Loucy (cell line): ENCODE measurements around the gene MUC5B.

ENCODE experiments used
- EZH2phosphoT487 ChIP-seq: fragments of 200-600 bp; IDR thresholded peaks from 2 replicates; pipeline ENCODE4 v1.6.1; 2018; ENCODE audit warnings: antibody characterized with exemption, mild to moderate bottlenecking, moderate library complexity, borderline replicate concordance
- TF ChIP-seq, protein P1 (sequence below): fragments of 200-600 bp; sonication (generic); conservative IDR thresholded peaks from 2 replicates; pipeline ENCODE4 v1.5.1; 2014; ENCODE audit warnings: mild to moderate bottlenecking, antibody characterized with exemption, low read length

DNA sequence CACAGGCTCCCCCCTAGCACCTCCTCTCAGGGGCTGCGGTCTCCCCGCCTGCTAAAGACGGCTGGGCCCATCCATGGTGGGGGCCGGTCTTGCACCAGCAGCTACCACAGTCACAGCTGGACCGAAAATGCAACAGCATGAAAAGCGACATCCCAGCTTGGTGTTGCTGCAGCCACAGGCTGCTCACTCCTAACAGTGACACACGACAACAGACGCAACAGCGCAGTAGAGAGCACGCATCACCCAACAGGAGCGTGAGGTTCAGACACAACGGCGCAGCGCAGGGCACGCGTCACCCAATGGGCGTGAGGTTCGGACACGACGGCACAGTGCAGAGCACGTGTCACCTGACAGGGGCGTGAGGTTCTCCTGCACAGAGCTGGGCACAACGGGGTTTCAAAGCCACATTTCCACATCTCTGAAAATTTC lies 62.5 kb downstream of the MUC5B start:
- TF ChIP-seq, protein P1, sequence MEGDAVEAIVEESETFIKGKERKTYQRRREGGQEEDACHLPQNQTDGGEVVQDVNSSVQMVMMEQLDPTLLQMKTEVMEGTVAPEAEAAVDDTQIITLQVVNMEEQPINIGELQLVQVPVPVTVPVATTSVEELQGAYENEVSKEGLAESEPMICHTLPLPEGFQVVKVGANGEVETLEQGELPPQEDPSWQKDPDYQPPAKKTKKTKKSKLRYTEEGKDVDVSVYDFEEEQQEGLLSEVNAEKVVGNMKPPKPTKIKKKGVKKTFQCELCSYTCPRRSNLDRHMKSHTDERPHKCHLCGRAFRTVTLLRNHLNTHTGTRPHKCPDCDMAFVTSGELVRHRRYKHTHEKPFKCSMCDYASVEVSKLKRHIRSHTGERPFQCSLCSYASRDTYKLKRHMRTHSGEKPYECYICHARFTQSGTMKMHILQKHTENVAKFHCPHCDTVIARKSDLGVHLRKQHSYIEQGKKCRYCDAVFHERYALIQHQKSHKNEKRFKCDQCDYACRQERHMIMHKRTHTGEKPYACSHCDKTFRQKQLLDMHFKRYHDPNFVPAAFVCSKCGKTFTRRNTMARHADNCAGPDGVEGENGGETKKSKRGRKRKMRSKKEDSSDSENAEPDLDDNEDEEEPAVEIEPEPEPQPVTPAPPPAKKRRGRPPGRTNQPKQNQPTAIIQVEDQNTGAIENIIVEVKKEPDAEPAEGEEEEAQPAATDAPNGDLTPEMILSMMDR = no peak
- TF ChIP-seq EZH2phosphoT487 = no peak
